Ureter (tissue), 1 donor: ENCODE results near the gene ARHGAP25. TPM values are rescaled to one million over a fixed set of nuclear protein-coding genes. Genes with fewer than 3 reads are reported as not detected.

ENCODE experiments used
- DNase-seq: peaks from one replicate; pipeline ENCODE4 v3.0.0-alpha.2; 2020; ENCODE audit warnings: low spot score
- total RNA-seq: library from RNA; stranded (reverse); gene quantifications from one replicate; pipeline ENCODE4 v1.2.4, GENCODE V29; 2023
- donor health status: DM: yes; HTN: yes; CAD: no.

ARHGAP25 gene
- total RNA-seq, 1 donor from 2014 or later = 14.7 TPM

DNA sequence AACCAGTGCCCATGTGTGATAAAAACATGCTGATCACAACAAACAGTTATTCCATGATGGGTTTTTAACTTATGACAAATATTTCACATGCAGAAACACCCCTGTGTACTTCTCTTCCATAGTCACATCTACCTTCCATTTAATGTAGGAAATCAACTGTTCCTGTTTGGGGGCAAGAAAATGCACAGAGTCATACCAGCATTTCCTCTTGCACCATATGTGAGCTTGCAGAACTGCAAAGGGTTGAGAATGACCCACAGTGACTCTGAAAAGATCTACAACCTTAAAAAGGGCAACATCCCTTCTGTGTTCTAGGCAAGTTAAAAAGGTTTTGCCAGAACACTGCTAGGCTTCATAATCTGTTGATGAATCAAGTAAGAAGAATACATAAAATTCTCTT is 126.7 kb downstream of the ARHGAP25 start:
- DNase-seq = no peak

DNA sequence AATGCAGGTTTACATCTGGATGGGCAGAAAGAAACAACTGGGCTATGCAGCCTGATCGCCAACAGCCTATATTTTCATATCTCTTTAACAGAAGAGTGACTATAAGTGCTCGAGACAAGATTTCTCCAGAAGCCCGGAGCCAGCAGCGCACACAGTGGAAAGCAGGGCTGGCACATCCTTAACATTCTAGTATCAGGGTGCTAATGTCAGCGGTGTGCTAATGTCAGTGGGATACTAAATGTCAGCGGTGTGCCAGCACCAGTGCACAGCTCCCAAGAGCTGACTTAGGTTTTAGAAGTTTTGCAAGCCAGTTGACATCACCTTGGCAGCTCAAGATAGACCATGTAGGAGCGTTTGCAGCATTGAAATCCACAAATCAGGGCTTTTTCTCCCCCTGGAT is 128.3 kb downstream of the ARHGAP25 start:
- DNase-seq = no peak

DNA sequence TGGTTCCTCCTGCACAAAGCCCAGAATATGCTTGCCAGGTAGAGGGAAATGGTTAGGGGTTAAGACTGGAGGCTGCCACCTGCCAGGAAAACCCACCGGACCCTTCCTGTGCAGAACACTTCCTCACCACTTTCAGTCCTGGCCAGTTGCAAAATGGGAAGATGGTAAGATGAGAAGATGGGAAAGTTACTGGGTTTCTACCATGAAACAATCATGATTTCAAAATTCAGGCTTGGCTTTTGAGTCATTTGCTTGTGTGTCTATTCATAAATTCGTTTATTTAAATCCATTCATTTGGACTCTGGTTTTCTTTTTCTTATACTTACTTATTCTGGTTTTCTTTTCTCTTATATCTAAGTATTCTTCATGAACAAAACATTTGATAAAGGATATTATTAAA is 129.4 kb downstream of the ARHGAP25 start:
- DNase-seq = no peak

DNA sequence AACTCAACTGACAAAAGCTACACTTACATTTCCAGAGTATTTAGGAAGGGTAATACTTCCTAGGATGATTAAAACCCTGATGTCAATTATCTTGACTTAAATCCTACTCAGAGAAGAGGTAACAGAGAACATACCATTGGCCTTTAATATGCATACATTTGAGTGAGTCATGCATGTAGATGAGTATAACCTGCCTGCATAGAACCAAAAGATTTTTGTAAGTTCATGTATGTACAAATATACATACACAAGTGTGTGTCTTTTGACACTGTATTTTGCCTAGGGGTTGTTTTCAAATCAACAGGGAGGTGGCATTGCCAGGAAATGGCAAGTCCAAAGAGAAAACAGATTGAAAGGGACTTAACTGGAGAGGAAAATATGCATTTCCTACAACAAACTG is 130.5 kb downstream of the ARHGAP25 start:
- no peak for DNase-seq

DNA sequence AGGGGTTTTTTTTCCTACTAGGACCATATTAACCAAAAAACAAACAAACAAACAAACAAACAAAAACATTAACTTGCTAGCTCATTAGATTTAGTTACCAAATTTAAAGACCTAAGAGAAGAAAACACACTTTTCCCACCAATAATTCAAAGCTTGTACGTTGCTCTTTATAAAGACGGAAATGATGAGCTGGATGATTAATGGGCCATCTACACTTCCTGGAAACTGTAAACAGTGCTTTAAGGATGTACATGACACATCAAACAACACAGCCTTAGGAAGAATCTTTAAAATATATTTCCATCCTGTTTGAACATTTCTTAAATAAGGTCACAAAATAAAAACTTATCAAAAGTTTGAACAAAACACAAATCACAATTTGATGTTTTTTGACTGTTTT is 135.6 kb downstream of the ARHGAP25 start:
- DNase-seq = no peak

DNA sequence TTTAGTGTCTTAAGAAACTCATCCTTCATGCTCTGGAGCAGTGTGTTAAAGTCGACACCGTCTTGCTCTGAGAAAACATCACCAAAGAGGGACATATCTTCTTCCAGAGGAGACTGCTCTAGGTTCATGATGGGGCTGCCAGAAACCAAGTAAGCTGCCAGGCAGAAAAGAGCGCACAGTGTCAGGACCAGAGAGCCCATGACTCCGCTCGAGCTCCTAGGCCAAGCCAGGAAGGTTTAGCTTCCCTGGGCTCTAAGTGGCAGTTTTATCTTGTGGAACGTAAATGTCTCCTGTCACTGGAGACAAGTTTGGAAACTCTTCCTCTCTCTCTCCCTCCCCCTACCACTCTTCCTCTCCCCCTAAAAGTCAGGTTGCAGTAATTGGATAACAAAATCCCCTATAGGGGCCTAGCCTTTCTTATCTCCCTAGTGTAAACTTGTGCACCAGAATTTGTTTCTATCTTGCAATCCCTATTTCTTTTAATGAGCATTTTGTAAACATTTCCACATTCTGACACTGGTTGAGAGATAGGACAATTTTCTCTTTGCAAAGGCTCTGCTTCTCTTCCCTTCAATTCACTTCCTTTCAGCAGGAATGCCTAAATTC is 136.7 kb downstream of the ARHGAP25 start, which contains the start of gene BMP10:
Gene BMP10 (minus strand): TSS at position 239 of the 606 bp plus-strand sequence. CDS start 39 bp downstream, at position 200.
- DNase-seq = no peak

Other genes with a start within 250 kb of the ARHGAP25 start
- not detected for gene PROKR1, start 91.2 kb upstream of the ARHGAP25 start, total RNA-seq
- gene BMP10, start 136.6 kb downstream of the ARHGAP25 start, total RNA-seq = not detected
- gene GKN2, start 218.1 kb downstream of the ARHGAP25 start, total RNA-seq = not detected
- not detected for gene GKN1, start 239.8 kb downstream of the ARHGAP25 start, total RNA-seq